ENCODE results near the gene MT1H.
"Not testable (repeated sequence)": the region's sequence is repeated elsewhere in the genome, so short reads cannot be mapped to it uniquely, and the experiment has no call there.

The MT1H gene

GRCh38 chr16:56684926-56685590 lies 15.4 kb downstream of the MT1H start:
- DNase-seq (ENCODE audit: low read depth) = no peak

DNA sequence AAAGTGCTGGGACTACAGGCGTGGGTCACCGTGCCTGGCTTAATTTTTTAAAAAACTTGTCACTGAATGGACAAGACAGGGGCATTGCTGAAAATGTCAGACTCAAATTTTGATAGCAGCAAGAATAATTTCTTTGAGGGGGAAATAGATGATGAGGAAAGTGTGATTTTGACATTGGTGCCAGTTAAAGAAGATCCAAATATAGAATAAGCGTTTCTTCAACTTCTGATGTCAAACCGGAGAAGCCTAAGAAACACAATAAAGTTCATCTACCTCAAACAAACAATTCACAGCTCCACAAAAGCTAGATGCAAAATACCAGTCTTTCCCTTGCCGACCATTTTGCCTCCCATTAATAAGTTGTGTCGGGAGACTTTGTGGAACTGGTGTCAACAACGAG lies 17.1 kb downstream of the MT1H start:
- DNase-seq (ENCODE audit: low read depth) = no peak

DNA sequence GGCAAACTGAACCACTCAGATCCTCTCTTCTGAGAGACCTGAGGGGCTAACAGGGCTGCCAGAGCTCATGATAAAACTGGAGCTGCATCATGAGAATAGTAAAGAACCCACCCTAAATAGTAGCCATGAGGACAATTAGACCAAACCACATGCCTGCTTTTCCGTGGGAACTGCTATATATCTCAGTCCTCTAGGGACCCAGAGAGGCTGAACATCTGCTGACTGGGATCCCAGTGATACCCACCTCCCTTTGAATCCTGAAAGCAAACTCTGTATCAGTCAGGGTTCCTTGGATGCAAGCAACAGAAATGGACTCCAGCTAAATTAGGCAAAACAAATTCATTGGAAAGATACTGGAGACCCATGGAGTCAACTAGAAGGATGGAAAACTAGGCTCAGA lies 19.1 kb downstream of the MT1H start:
- DNase-seq (ENCODE audit: low read depth) = no peak

DNA sequence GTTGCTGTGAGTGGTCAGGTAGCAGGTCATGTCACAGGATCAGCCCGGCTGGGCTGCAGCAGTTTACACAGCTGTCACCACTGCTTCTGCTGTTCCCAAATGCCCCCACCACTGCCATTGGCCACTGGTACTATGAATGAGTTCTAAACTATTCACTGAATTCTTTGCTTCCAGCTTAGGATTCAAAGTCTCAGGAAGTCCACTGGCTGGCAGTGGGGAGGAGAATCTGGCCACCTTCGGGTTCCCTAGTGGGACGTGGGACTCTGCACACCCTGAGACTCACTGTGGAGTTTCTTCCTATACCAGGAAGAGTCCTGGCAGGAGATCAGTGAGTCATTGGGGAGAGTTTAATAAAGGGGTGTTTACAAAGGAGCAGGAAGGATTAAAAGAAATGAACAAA lies 19.6 kb downstream of the MT1H start:
- no peak for DNase-seq (ENCODE audit: low read depth)

GRCh38 chr16:56690420-56691122 lies 21.0 kb downstream of the MT1H start:
- DNase-seq (ENCODE audit: low read depth) = no peak

GRCh38 chr16:56691885-56692284 lies 22.3 kb downstream of the MT1H start:
- DNase-seq (ENCODE audit: low read depth) = no peak

GRCh38 chr16:56695246-56695645 lies 25.6 kb downstream of the MT1H start:
- no peak for DNase-seq (ENCODE audit: low read depth)

DNA sequence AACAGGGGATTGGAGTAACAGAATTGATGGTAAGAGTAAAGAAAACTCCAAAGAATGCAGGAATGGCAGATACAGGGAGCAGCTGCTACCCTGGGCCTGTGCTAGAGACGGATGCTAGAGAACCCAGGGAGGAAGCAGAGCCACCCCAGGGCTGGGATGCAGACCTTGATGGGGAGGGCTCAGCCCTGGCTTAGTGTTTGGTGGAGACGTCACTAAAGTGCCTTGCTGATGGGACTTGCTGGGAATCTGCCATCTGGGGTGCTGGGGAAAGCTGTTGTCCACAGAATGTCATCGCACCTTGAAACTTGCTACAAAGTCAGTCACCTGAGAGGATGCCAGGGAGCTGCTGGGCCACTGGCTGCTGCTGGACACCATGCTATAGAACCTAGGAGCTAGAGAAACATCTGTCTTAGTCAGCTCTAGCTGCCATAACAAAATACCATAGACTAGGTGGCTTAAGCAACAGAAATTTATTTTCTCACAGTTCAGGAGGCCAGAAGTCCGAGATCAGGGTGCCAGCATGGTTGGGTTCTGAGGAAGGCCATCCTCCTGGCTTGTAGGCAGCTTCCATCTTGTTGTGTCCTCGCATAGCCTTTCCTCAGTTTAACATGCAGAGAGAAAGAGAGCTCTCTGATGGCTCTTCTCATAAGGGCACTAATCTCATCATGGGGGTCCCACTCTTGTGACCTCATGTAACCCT lies 28.0 kb downstream of the MT1H start:
- DNase-seq (ENCODE audit: low read depth) = no peak

GRCh38 chr16:56700195-56700594 lies 30.6 kb downstream of the MT1H start:
- no peak for DNase-seq (ENCODE audit: low read depth)

- DNase-seq (ENCODE audit: low read depth) = no peak
Observed at GRCh38 chr16:56700631-56701030, 31.0 kb downstream of the MT1H start.

DNA sequence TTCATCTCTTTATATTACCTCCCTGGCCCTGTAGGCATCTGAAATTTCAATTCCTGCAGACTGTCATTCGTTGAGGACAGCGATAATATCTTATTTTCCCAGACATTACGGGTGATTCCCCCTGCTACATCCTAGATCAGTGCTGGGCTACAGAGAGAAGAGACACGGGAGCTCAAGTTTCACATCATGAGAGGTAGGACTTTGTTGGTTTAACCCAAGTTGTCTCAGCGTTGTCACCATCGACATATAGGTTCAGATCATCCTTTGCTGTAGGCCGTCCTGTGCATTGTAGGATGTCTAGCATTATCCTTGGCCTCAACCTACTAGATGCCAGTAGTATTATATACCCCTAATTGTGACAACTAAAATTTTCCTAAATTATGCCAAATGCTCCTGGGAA lies 31.9 kb downstream of the MT1H start:
- no peak for DNase-seq (ENCODE audit: low read depth)

DNA sequence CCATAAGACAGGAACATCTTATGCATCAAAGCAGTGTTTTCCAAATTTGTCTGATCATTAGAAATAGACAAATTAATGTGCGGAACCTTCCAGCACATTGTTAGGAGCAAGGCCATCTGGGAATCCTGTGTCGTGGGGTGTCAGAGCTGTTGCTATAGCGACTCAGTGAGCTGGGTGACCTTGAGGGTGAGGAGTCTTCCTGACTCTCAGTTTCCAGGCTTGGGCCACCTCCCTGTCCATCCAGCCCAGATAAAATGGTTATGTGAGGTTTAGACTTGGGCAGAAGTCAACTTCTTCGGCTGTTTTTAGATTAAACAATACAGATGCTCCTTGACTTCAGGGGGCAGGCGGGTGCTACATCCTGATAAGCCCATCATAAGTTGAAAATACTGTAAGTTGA lies 33.2 kb downstream of the MT1H start:
- DNase-seq (ENCODE audit: low read depth) = no peak

DNA sequence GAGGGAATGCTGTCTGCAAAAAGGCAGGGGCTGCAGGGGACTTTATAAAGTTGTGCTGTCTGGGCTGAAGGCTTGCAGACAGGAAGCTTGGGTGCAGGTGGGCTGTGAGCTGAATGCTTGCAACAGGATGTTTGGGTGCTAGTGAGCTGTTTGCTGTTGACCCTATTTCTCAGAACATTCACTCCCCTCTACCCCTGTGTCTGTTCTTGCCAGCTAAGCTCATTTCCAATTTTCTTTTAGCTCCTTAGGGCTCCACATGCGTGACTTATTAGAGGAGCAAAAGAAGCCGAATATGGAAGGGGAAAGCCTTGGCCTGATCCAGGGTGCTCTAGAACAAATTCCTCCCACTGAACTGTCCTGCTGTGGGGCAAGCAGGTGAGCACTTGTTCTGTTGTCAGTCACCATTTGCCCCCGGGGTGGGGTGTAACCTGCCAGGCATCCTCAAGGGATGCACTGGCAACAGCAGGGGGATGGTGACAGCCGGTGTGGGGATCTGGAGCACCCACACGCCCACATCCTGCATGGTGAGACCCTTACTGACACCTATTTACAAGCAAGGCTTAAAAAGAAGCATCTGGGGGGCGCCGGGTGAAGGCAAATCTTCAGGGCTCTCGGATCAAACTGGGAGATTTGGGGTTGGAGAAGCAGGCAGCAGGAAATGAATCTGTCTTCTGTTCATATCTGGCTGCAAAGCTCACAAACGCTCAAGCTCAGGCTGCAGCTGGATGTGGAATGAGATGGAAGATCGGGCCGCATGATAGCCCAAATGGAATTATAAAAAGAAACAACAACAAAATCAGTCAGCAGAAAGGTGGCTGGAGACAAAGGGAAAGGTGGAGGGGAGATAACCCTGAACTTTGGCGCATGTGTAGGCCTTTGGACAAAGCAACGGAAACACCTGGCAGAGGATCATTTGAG lies 39.2 kb downstream of the MT1H start:
- DNase-seq (ENCODE audit: low read depth) = no peak

GRCh38 chr16:56709443-56710040 lies 39.9 kb downstream of the MT1H start:
- no peak for DNase-seq (ENCODE audit: low read depth)

DNA sequence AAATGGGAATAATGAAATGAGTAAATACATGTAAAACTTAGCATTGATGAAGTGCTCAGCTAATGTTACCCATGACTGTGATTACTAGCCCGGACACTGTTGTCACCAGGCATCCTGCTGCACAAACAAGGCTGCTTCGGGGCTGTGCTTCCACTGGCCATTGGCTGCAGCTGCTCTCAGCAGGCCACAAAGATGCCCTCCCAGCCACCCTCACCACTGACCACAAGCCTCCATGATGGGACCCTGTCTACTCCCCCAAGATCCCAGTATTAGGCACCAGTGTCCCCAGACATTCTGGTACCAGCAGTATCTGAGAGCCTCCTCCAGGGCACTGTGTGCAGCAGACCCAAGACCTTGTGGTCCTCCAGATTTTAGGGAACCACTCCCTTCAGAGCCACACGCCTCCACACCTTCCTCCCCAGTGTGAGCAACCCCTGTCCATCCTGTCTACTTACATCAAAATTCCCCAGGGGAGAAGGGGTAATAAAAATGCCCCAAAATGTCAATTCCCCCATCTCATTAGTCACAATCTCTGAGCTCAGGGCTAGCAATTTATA lies 40.6 kb downstream of the MT1H start:
- DNase-seq (ENCODE audit: low read depth) = no peak

GRCh38 chr16:56711862-56712261 lies 42.2 kb downstream of the MT1H start:
- no peak for DNase-seq (ENCODE audit: low read depth)

- no peak for DNase-seq (ENCODE audit: low read depth)
Observed at GRCh38 chr16:56713794-56714193, 44.2 kb downstream of the MT1H start.

DNA sequence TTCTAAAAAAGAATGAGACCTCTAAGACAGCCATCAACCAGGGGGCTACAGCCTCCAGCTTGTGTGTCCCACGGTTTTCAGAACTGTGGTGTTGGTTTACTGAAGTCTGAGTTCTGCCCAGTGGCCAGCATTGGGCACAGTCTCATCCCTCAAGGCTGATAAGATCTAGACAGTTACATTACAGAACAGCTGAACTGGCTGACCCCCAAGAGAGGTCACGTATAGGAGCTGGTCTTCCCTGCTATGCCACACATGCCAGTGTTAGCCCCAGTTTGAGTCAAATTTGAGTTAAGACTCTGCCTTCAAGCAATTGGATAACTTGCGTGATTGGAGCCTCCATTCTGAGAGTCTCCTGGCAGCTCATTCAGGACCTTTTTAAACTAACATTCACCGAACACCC lies 45.5 kb downstream of the MT1H start:
- DNase-seq (ENCODE audit: low read depth) = no peak

- no peak for DNase-seq (ENCODE audit: low read depth)
Observed at GRCh38 chr16:56716761-56717160, 47.1 kb downstream of the MT1H start.

DNA sequence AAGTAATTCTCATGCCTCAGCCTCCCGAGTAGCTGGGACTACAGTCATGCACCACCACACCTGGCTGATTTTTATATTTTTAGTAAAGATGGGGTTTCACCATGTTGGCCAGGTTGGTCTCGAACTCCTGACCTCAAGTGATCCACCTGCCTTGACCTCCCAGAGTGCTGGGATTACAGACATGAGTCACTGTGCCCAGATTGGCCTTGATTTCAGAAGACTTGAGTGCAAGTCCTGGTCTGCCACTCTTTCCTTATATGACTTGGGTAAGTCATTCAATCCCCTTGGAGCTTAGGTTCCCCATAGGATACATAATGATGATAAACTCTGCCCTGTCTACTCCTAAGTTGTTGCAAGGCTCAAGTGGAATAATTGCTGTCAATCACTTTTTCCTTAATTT lies 47.9 kb downstream of the MT1H start:
- not testable (repeated sequence) for DNase-seq (ENCODE audit: low read depth)
